ENCODE results near the gene C1QTNF2. TPM values are rescaled to one million over a fixed set of nuclear protein-coding genes. Genes with fewer than 3 reads are reported as not detected.
"Not testable (repeated sequence)": the region's sequence is repeated elsewhere in the genome, so short reads cannot be mapped to it uniquely, and the experiment has no call there.

Gene C1QTNF2
- total RNA-seq, 1 experiment from 2014 or later, result 0.16 TPM

DNA sequence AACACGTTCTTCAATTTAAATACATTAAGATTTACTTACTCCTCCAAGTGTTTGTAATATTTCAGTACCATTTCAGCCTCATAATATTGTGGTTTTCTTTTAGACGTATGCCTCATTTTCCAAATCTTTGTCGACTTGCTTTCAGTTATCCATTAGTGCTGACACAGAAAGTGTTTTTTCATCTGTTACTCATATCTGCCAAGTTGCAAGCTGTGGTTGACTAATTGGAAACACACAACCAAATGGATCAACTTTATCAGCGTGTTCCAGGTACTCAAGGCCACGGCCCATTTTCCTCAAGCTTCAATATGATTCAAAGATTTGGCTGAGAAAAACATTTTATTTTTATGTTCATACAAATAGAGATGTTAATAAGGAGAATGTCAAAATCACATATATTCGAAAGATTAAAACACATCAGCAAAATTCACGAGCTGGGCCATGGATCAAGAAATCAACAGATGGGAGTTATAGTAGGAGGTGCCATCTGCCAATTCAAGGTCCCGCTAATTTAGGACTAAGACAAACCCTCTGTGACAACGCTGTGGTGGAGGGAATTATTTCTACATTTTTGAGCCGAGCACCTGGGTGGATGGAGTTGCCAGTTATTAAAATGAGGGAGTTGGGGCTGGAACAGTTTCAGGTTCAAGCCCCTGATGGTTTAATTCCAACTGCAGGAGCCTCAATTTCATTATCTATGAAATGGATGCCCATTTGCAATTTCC lies 30.9 kb downstream of the C1QTNF2 start:
- CTCF ChIA-PET, result no interaction called here
- POLR2A ChIA-PET, result no interaction called here

DNA sequence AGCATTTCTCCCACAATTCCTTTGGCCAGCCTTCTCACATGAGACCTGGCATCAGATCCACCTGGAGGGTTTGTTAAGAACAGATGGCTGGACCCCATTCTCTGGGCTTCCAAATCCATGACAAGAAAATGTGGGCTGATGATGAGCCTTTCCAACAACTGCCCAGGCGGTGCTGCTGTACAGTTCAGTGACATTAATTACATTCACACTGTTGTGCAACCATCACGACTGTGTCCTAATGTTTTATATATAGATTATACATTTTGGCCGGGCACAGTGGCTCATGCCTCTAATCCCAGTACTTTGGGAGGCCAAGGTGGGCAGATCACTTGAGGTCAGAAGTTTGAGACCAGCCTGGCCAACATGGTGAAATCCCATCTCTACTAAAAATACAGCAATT lies 35.7 kb downstream of the C1QTNF2 start:
- H3K9me3 Mint-ChIP-seq (ENCODE audit: unreplicated experiment); BruUV-seq (replicated peaks); H3K4me3 Mint-ChIP-seq (ENCODE audit: unreplicated experiment); POLR2A ChIA-PET; H3K27me3 Mint-ChIP-seq (ENCODE audit: insufficient read depth, unreplicated experiment); intact Hi-C loops (cut with micrococcal nuclease; ENCODE audit: unreplicated experiment); H3K36me3 Mint-ChIP-seq (ENCODE audit: insufficient read depth, unreplicated experiment); H3K4me3 ChIP-seq (ENCODE audit: low read depth, low read length); H3K27me3 ChIP-seq (replicated peaks; ENCODE audit: control insufficient read depth, insufficient read depth, low read length); CTCF ChIA-PET; H3K9me3 ChIP-seq; H3K27ac Mint-ChIP-seq (ENCODE audit: unreplicated experiment); H3K4me1 ChIP-seq; H3K4me1 Mint-ChIP-seq (ENCODE audit: low read depth, unreplicated experiment); H3K36me3 ChIP-seq (ENCODE audit: control insufficient read depth, insufficient read depth, low read length): not testable (repeated sequence)
- peak in 1 of 2 experiments; percentile 10 for DNase-seq

More for the DNA sequence above, 30.9 kb downstream of the C1QTNF2 start:
- Histone ChIP-seq H3K4me3 (ENCODE audit: low read depth, low read length) (no peak overlapping the region), H3K9me3 (no peaks in the 10 kb centered on the region), H3K36me3 (ENCODE audit: control insufficient read depth, insufficient read depth, low read length) (no peaks in the 10 kb centered on the region), H3K4me1 (no peaks in the 10 kb centered on the region), H3K27me3 (replicated peaks; ENCODE audit: control insufficient read depth, insufficient read depth, low read length) (no peaks in the 10 kb centered on the region)
- intact Hi-C loops (cut with micrococcal nuclease; ENCODE audit: unreplicated experiment), result no loop called here
- no peak for TF ChIP-seq CTCF (IDR thresholded peaks at IDR 0.05; ENCODE audit: insufficient read depth in 1 of 2, low read depth in 1 of 2, low read length in 1 of 2, severe bottlenecking in 1 of 2, unreplicated experiment in 1 of 2)
- Mint-ChIP-seq H3K27ac (ENCODE audit: unreplicated experiment) (no peak overlapping the region), H3K27me3 (ENCODE audit: insufficient read depth, unreplicated experiment) (no peaks in the 10 kb centered on the region), H3K4me3 (ENCODE audit: unreplicated experiment) (no peak overlapping the region), H3K36me3 (ENCODE audit: insufficient read depth, unreplicated experiment) (no peaks in the 10 kb centered on the region), H3K9me3 (ENCODE audit: unreplicated experiment) (no peaks in the 10 kb centered on the region), H3K4me1 (ENCODE audit: low read depth, unreplicated experiment) (no peaks in the 10 kb centered on the region)
- DNase-seq, result no peak
- BruUV-seq (replicated peaks), result no TSS peak

DNA sequence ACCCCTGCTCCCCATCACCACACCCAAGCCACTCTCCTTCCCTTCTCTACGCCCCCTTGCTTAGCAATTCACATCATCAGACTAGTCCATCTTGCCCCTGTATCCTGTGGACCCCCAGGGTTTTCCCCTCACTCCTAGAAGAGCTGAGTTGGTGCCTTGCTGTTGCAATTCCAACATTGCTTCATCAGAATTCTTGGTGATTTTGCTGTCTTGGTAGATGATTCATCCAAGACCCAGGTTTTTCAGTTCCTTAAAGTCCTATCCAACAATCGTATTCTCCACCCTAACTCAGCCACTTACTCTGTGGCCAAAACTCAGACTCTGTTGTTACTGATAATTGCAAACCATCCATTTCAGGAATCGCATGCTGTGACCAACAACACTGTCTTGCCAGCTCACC lies 36.7 kb downstream of the C1QTNF2 start:
- Mint-ChIP-seq H3K27me3 (ENCODE audit: insufficient read depth, unreplicated experiment) (no peaks in the 10 kb centered on the region), H3K4me3 (ENCODE audit: unreplicated experiment) (no peak overlapping the region), H3K9me3 (ENCODE audit: unreplicated experiment) (no peaks in the 10 kb centered on the region), H3K27ac (ENCODE audit: unreplicated experiment) (no peak overlapping the region), H3K4me1 (ENCODE audit: low read depth, unreplicated experiment) (no peaks in the 10 kb centered on the region), H3K36me3 (ENCODE audit: insufficient read depth, unreplicated experiment) (no peaks in the 10 kb centered on the region)
- BruUV-seq (replicated peaks), result no TSS peak
- H3K4me1 ChIP-seq, result no peaks in the 10 kb centered on the region
- H3K9me3 ChIP-seq, result no peaks in the 10 kb centered on the region
- no peaks in the 10 kb centered on the region for H3K27me3 ChIP-seq (replicated peaks; ENCODE audit: control insufficient read depth, insufficient read depth, low read length)
- no peaks in the 10 kb centered on the region for H3K36me3 ChIP-seq (ENCODE audit: control insufficient read depth, insufficient read depth, low read length)
- CTCF ChIA-PET, result no interaction called here
- TF ChIP-seq CTCF (IDR thresholded peaks at IDR 0.05; ENCODE audit: insufficient read depth in 1 of 2, low read depth in 1 of 2, low read length in 1 of 2, severe bottlenecking in 1 of 2, unreplicated experiment in 1 of 2), result no peak
- POLR2A ChIA-PET, result no interaction called here
- H3K4me3 ChIP-seq (ENCODE audit: low read depth, low read length), result no peak overlapping the region
- no peak for DNase-seq
- intact Hi-C loops (cut with micrococcal nuclease; ENCODE audit: unreplicated experiment), result no loop called here
